SKM-1 treated with dmso at 0.1 percent for 144 hours (cell line): Measurements from ENCODE around the gene ALMS1.
"Not testable (repeated sequence)": the region's sequence is repeated elsewhere in the genome, so short reads cannot be mapped to it uniquely, and the experiment has no call there.

ENCODE experiments used
- DNase-seq: peaks from one replicate; lab custom pipeline; 2025; ENCODE audit not compliant: unreplicated experiment; lab: John Stamatoyannopoulos, UW

The ALMS1 gene, protein sequence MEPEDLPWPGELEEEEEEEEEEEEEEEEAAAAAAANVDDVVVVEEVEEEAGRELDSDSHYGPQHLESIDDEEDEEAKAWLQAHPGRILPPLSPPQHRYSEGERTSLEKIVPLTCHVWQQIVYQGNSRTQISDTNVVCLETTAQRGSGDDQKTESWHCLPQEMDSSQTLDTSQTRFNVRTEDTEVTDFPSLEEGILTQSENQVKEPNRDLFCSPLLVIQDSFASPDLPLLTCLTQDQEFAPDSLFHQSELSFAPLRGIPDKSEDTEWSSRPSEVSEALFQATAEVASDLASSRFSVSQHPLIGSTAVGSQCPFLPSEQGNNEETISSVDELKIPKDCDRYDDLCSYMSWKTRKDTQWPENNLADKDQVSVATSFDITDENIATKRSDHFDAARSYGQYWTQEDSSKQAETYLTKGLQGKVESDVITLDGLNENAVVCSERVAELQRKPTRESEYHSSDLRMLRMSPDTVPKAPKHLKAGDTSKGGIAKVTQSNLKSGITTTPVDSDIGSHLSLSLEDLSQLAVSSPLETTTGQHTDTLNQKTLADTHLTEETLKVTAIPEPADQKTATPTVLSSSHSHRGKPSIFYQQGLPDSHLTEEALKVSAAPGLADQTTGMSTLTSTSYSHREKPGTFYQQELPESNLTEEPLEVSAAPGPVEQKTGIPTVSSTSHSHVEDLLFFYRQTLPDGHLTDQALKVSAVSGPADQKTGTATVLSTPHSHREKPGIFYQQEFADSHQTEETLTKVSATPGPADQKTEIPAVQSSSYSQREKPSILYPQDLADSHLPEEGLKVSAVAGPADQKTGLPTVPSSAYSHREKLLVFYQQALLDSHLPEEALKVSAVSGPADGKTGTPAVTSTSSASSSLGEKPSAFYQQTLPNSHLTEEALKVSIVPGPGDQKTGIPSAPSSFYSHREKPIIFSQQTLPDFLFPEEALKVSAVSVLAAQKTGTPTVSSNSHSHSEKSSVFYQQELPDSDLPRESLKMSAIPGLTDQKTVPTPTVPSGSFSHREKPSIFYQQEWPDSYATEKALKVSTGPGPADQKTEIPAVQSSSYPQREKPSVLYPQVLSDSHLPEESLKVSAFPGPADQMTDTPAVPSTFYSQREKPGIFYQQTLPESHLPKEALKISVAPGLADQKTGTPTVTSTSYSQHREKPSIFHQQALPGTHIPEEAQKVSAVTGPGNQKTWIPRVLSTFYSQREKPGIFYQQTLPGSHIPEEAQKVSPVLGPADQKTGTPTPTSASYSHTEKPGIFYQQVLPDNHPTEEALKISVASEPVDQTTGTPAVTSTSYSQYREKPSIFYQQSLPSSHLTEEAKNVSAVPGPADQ (N-terminal part only)

DNA sequence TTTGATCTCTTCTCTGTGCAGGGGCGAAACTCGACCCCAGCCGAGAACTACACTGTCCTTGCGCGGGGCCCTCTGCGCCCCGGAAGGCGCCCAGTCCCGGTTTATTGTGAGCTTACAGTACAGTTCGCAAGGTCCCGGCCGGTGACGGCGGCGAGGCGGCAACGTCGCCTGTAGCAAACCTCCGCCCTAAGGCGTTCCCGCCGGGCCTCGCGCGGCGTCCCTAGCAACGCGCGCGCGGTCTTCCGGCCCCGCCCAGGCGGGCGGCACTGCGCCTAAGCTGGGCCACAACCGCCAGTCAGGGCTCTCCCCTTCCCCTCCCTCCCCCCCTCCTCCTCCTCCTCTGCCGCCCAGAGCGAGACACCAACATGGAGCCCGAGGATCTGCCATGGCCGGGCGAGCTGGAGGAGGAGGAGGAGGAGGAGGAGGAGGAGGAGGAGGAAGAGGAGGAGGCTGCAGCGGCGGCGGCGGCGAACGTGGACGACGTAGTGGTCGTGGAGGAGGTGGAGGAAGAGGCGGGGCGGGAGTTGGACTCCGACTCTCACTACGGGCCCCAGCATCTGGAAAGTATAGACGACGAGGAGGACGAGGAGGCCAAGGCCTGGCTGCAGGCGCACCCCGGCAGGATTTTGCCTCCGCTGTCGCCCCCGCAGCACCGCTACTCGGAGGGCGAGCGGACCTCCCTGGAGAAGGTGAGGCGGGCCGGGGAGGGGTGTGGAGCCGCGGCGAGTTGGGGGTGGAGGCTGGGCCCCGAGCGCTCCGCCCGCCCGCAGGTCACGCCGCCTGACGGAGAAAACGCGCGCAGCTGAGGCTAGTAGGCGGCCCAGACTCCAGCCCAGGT is at the start of gene ALMS1:
Gene ALMS1 (plus strand): TSS at position 333 of the 838 bp plus-strand sequence. CDS start 33 bp downstream, at position 366.
- DNase-seq: peak; percentile 87

DNA sequence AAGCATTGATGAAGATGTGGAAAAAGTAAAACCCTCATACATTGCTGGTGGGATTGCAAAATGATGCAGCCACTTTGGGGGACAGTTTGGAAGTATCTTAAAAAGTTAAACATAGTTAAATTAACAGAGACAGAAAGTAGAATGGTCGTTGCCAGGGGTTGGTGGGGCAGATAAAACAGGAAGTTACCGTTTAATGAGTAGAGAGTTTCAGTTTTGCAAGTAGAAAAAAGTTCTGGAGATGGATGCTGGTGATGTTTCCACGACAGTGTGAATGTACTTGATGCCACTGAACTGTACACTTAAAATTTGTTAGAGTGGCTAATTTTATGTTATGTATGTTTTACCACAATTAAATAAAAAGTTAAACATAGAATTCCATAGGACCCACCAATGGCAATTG is 47.8 kb upstream of the ALMS1 start:
- DNase-seq: no peak

DNA sequence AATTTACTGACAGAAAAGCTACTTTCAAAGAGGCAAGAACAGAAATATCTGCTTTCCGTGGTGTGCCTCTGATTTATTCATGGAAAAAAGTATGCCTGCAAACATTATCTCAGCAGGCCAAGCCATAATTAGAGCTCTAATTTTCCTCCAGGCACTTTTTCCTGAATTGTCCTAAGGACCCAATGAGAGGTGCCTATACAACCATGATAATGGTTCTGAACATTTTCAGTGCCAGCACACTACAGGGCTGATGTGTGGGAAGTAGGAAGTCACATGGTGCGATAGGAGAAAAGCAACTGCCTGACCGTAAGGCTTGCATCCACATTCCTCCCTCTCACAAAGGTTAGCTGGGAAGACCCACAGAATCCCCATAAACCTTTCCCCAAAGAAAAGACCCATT is 46.4 kb upstream of the ALMS1 start:
- DNase-seq: no peak

DNA sequence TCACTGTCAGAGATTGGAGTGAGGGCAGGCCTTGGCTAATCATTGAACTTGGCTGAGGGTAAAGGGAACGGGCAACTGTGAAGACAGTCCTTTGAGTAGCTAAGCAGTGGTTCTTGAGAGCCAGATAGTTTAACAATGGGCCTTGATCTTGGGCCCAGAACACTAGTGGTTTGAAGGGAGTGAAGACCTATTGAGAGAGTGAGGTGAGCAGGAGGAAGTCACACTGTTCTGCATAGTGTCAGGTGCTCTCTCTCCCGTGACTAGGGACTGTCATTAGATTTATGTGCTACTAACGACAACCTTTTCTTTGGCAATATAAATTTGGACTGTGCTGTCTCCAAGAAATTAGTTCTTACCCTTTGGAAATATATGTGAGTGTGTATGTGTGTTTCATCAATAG is 44.6 kb upstream of the ALMS1 start:
- DNase-seq: no peak

DNA sequence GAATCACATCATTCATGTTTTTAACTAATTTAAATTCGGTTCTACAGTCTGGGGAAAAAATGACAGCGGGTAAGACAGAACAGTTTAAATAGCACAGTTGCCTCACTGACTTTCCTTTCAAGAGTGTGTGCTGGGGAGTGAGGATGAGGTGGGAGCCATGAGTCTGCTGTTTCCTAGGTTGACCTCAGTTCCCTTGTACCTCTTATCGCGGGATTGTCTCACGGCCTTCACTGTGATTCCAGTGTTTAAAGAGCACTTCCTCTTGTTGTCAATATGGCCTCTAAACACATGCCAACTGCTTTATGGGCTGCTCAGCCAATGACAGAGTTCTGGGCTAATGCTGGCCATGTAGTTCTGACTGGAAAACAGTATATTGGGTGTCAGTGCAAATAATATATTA is 41.6 kb upstream of the ALMS1 start:
- DNase-seq: no peak

DNA sequence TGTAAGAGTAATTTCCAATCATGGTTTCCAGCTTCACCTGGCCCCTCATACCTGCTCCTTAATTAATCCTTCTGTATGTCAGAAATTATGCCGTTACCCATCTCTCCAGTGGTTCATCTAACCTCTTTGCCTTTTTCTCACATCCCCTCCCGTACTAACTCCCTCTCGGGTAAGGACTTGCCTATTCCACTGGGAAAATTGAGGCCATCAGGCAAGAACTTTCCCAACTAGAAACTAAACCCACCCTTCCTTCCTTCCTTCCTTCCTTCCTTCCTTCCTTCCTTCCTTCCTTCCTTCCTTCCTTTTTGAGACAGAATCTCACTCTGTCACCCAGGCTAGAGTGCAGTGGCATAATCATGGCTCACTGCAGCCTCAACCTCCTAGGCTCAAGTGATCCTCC is 40.9 kb upstream of the ALMS1 start:
- not testable (repeated sequence) for DNase-seq

DNA sequence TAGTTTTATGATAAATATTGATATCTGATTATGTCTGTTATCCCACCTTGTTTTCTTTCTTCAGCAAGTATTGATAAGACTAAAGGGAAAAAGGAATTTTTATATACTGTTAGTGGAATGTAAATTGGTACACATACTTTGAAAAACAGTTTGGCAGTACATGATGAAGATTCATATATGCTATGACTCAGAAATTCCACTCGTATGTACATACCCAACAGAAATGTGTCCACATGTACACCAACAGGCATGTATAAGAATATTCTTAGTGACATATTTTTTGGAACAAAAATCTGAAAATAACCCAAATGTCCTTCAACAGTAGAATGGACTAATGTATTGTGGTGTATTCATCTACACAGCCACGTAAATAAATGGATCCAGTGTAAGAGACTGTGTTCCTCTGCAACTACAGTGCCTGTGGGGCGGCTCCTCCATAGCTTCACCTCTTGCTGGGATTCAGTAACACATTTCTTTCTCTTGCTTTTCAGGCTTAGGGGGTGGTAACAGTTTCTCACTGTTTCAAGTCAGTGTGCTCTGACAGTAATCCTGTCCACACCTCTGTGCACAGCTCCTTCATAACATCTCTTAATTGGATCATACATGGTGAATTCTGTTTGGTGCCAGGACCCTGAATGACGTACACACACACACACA is 35.5 kb upstream of the ALMS1 start:
- no peak for DNase-seq

DNA sequence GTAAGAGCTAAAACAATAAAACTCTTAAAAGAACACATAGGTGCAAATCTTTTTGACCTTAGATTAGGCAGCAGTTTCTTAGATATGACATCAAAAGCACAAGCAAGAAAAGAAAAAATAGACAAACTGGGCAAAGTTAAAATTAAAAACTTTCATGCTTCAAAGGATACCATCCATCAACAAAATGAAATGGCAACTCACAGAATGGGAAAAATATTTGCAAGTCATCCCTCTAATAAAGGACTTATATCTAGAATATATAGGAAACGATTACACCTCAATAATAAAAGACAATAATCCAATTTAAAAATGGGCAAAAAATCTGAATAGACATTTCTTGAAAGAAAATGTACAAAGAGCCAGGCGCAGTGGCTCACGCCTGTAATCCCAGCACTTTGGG is 29.5 kb upstream of the ALMS1 start:
- no peak for DNase-seq

DNA sequence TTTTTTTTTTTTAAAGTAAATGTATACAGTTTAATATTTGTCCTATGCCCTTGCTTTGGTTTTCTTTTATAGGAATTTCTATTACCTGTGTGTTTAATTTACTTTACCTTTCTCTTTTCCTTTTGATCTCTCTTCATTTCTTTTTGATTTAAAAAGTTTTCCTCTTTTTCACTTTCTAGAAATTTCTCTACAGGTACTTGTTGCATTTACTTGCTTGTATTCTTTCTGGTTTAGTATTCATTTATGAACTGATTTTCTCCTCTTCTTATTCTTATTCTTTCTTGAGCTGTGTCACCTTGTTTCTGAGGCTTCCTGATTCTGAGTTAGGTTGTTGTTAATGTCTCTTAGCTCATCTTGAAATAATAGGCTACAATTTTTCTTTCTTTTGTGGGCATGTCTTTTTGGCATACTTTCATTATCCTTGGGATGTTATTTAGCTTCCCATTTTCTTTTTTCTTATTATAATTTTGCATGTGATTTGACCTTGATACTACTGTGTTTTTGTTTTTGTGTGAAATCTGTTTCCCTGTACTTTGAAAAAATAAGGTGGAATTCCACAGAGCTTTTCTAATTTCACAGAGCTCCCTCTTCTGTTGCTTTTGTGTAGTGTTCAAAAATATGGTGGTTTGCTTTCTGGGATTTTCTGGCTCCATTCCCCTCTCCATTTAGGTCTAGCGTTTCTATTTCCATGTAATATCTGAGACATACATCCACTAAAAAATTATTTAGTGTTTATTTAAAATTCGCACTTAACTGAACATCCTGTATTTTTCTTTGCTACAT is 25.5 kb upstream of the ALMS1 start:
- no peak for DNase-seq

DNA sequence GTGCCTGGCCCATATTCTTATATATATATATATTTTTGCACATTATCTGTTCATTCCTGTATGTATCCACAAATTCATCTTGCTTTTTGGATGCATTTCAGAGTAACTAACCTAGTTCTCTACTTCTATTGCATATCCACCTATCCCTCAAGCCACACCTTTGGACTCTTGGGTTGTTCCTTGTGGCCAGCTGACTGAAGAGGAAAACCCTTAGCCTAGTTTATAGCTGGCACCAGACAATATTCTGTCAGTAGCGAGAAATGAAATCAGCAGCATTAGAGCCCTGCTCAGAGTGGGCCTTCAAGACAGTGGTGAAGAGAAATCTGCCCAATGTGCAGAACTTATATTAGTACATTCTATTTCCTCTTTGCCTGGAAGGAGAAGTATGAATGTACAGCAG is 19.6 kb upstream of the ALMS1 start:
- no peak for DNase-seq

DNA sequence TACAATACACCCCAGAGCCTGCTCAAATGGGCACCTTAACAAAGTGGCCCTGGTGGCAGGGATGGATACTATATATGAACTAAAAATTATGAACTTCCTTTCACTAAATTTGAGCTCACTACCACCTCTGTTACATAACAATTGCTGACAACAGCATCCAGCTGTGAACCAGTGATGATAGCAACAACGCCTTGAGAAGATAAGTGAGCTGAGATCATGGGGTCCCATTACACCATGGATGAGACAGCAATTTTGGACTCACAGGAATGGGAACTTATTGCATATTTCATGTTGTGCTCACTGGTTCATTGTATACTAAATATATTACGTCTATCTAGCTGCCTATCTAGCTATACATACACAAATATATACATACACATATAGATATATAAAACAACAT is 16.9 kb upstream of the ALMS1 start:
- no peak for DNase-seq

DNA sequence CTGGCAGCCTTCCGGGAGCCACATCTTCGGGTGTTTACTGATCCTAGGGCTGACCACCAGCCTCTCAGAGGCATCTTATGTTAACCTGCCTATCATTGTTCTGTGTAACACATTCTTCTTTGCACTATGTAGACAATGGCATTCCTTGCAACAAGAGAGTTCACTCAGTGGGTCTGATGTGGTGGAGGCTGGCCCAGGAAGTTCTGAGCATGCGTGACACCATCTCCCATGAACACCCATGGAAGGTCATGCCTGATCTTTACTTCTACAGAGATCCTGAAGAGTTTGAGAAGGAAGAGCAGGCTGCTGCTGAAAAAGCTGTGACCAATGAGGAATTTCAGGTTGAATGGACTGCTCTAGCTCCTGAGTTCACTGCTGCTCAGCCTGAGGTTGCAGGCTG is 15.3 kb upstream of the ALMS1 start:
- no peak for DNase-seq

DNA sequence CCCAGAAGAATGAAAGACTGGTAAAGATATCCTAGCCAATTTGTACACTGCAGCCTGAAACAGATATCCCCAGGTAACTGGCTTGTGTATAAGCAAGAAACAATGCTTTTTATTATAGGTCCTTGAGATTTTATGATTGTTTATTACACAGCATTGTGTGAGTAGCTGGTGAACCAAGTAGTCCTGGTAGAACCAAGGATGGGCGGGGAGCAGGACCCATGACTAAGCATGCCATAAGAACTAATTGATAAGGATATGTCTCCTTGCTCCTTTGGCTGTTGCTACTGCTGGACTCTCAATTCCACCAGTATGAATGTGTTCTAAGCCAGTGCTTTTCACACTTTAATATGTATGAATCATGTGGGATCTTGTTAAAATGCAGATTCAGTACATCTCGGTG is 12.3 kb upstream of the ALMS1 start:
- DNase-seq: no peak

DNA sequence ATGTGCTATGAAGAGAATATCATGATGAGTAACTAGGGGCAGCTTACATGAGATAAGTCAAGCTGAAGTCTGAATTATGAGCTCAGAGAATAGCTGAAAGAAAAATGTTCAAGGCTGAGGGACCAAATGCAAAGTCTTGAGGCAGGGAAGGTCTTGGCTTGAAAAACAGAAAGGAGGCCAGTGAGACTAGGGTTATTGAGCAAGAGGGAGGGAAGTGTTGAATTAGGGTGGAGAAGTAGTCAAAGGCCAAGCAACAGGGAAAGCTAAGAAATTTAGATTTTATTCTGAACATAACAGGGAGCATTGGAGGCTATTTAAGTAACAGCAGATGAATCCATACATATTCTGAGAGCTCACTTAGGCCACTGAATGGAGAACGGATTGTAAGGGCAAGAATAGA is 11.4 kb upstream of the ALMS1 start:
- no peak for DNase-seq

DNA sequence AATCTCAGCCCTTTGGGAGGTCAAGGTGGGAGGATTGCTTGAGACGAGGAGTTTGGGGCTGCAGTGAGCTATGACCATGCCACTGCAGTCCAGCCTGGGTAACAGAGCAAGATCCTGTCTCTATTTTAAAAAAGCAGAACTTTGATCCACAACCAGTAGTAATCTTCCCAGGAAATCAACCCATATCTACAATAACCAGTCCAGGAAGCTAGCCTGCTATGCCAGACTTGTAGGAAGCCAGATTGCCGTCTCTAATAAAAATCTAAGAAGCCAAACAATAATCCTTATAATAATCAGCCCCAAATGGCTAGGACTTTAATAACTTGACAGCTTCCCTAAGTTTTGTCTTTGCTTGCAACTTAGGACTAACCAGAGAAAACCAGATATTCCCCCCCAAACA is 9.0 kb upstream of the ALMS1 start:
- DNase-seq: no peak

DNA sequence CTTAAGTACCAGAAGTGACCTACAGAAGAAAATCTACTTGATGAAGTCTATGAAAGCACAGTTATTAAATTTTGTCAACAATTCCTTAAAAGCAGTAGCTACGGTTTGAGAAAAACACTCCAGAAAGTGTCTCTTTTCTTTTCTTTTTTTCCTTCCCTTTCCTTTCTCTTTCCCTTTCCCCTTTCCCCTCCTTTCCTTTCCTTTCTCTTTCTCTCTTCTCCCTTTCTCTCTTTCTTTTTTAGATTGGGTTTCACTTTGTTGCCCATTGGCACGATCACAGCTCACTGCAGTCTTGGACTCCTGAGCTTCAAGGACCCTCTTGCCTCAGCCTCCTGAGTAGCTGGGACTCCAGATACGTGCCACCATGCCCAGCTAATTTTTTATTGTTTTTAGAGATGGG is 2.6 kb upstream of the ALMS1 start:
- no peak for DNase-seq

DNA sequence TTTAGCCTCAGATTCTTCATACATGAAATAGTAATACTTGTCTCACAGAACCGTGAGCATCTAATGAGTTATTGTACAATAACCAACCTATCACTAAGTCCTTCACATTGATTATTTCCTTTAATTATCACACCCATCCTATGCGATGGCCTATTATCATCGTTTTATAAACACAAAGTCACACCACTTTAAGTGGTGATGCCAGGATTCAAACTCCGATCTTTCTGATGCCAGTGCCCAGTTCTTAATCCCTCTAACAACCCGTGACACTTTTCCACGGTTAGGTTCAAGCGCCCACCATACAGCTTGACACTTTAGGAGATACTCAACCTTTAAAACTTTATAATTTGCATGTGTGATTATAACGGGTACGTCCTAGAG is 523 bp upstream of the ALMS1 start:
- DNase-seq: no peak

DNA sequence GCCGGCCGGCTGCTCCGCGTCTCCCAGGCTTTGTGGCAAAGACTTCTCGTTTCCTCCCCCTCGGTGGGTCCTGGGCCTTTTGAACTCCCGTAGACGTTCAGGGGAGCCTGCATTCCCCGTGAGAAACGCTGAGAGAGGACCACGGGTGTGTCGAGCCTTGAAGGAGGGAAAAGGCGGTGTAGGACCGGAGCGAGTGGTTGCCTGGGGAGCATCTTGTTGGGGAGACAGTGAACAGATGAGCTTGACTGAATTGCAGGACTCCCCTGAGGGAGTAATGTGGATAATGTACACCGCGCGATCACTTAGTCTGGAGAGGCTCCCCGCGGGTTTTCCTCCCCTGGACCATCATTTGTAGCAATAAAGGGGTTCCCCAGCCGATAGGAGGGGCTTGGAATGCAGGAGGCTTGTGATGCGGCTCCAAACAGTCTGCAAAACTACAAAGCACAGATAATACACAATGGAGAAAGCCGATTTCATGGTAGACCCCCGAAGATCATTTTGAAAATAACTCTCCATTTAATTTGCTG is 769 bp downstream of the ALMS1 start:
- DNase-seq: no peak
